ENCODE data around the gene ZNF710. TPM values are rescaled to one million over a fixed set of nuclear protein-coding genes. Genes with fewer than 3 reads are reported as not detected.

ZNF710 gene
- total and polyA plus RNA-seq, 8 donors: 7.9 to 35.3 (median 16.1) TPM

DNA sequence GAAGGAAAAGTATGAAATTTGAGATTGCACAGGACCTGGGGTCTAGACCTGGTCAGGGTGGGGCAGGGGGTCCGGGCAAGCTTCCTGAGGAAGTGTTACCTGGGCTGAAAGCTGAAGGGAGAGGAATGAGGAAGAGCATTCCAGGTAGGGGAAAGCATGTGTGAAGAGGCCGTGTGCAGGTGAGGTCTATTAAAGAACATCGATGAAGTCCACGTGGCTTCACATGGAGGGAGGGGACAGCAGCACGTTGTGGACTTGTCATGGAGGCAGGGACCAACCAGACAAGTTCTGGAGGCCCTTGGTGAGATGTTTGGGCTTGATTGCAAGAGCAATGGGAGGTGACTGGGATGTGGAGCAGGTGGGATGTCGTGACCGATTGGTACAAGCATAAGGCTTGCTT, 54.1 kb downstream of the ZNF710 start:
- 53 to 82% (median 60%) methylated on average over 7 of the region's 7 CpGs for WGBS, 5 donors
- TF ChIP-seq, protein P1, sequence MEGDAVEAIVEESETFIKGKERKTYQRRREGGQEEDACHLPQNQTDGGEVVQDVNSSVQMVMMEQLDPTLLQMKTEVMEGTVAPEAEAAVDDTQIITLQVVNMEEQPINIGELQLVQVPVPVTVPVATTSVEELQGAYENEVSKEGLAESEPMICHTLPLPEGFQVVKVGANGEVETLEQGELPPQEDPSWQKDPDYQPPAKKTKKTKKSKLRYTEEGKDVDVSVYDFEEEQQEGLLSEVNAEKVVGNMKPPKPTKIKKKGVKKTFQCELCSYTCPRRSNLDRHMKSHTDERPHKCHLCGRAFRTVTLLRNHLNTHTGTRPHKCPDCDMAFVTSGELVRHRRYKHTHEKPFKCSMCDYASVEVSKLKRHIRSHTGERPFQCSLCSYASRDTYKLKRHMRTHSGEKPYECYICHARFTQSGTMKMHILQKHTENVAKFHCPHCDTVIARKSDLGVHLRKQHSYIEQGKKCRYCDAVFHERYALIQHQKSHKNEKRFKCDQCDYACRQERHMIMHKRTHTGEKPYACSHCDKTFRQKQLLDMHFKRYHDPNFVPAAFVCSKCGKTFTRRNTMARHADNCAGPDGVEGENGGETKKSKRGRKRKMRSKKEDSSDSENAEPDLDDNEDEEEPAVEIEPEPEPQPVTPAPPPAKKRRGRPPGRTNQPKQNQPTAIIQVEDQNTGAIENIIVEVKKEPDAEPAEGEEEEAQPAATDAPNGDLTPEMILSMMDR (IDR thresholded peaks at IDR 0.05): no peak
- TF ChIP-seq POLR2A (IDR thresholded peaks at IDR 0.05) (no peak), EP300 (IDR thresholded peaks at IDR 0.05) (no peak), POLR2AphosphoS5 (IDR thresholded peaks at IDR 0.05) (no peak)
- H3K36me3 ChIP-seq: peaks cover 0 to 3% (median 0%) of the 10 kb centered on the region in 4 donors
- no peaks in the 10 kb centered on the region for H3K9me3 ChIP-seq
- peaks cover 19 to 49% (median 31%) of the 10 kb centered on the region in 4 donors for H3K4me1 ChIP-seq
- intact Hi-C loops (cut with DNase I; ENCODE audit: low total_unique reads): no loop called here
- H3K4me3 ChIP-seq: no peak overlapping the region
- peak overlapping the region in 2 of 5 donors; percentile 36 to 43 for H3K27ac ChIP-seq
- H3K27me3 ChIP-seq: no peaks in the 10 kb centered on the region
- peak in 1 of 2 donors; percentile 70 for DNase-seq

DNA sequence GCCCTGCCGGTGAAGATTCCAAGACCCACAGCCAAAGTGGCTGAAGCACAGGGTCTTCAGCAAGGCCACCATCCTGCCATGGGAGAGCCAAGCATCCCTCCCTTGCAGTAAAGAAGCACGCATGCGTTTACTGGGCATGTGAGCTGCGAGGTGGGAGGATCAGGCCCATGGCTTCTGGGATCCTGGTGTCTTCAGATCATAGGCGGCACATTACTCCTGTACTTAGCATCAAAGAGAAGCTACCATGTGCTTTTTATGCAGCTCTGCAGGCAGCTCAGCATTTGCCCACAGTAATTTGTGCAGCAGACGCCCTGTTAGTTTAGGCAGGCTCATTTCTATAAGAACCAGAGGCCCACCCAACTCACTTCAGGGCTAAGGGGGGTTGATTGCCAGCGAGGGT, 55.4 kb downstream of the ZNF710 start:
- intact Hi-C loops (cut with DNase I; ENCODE audit: low total_unique reads): no loop called here
- TF ChIP-seq POLR2AphosphoS5 (IDR thresholded peaks at IDR 0.05): no peak
- no peak for TF ChIP-seq EP300 (IDR thresholded peaks at IDR 0.05)
- TF ChIP-seq POLR2A (IDR thresholded peaks at IDR 0.05): no peak
- TF ChIP-seq, protein P1 (IDR thresholded peaks at IDR 0.05): no peak
- 92 to 96% (median 94%) methylated on average over 7 of the region's 7 CpGs for WGBS, 5 donors

DNA sequence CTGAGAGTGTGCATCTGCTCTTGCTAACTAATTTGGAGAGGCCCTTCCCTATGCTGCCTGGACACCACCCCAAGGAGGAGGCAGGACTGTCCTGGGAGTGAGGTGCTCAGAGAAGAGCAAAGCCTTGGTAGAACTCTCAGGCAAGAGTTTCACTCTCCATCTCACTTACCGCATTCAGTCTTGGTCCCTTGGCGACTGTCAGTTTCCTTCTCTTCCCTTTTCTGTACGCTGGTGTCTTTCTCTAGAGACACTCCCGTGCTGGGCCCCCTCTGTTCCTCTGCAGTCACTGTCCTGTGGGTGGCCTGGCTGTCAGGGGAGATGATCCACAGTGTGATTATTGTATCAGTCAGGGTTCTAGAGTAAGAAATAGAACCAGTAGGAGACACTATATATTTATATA, 57.2 kb downstream of the ZNF710 start:
- TF ChIP-seq EP300 (IDR thresholded peaks at IDR 0.05) (no peak), POLR2A (IDR thresholded peaks at IDR 0.05) (no peak), POLR2AphosphoS5 (IDR thresholded peaks at IDR 0.05) (no peak)
- TF ChIP-seq, protein P1 (IDR thresholded peaks at IDR 0.05): no peak
- intact Hi-C loops (cut with DNase I; ENCODE audit: low total_unique reads): no loop called here
- WGBS, 5 donors: 75 to 87% (median 80%) methylated on average over 4 of the region's 4 CpGs
- Histone ChIP-seq H3K4me3 (no peak overlapping the region), H3K9me3 (no peaks in the 10 kb centered on the region), H3K36me3 (no peaks in the 10 kb centered on the region), H3K27me3 (no peaks in the 10 kb centered on the region), H3K27ac (peak overlapping the region in 3 of 5 donors; percentile 28 to 87 (median 85)), H3K4me1 (peaks cover 38 to 75% (median 60%) of the 10 kb centered on the region in 4 donors)
- no peak for DNase-seq

More for the DNA sequence above, 55.4 kb downstream of the ZNF710 start:
- Histone ChIP-seq H3K36me3 (peaks cover 0 to 3% (median 0%) of the 10 kb centered on the region in 4 donors), H3K4me1 (peaks cover 21 to 57% (median 42%) of the 10 kb centered on the region in 4 donors), H3K27me3 (no peaks in the 10 kb centered on the region), H3K9me3 (no peaks in the 10 kb centered on the region), H3K4me3 (no peak overlapping the region), H3K27ac (no peak overlapping the region)
- DNase-seq: no peak

DNA sequence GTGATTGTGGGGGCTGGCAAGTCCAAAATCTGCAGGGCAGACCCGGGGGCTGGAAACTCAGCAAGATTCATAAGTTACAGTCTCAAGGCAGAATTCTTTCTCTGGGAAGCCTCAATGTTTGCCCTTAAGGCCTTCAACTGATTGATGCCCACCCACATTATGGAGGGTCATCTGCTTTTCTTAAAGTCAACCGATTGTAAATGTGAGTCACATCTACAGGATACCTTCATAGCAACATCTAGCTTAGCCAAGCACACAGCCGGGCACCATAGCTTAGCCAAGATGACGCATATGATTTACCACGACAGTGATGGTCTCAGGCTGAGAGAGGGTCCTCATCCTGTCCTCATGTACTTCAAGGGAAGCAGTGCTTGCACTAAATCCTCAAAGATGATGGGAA, 57.7 kb downstream of the ZNF710 start:
- H3K27ac ChIP-seq: peak overlapping the region; percentile 65 to 87 (median 70)
- H3K36me3 ChIP-seq: no peaks in the 10 kb centered on the region
- H3K4me1 ChIP-seq: peaks cover 43 to 79% (median 64%) of the 10 kb centered on the region in 4 donors
- WGBS, 5 donors: 90 to 96% (median 95%) methylated on average over 5 of the region's 5 CpGs
- intact Hi-C loops (cut with DNase I; ENCODE audit: low total_unique reads): no loop called here
- no peak overlapping the region for H3K4me3 ChIP-seq
- no peaks in the 10 kb centered on the region for H3K9me3 ChIP-seq
- DNase-seq: no peak
- no peaks in the 10 kb centered on the region for H3K27me3 ChIP-seq
- TF ChIP-seq POLR2AphosphoS5 (IDR thresholded peaks at IDR 0.05): no peak
- TF ChIP-seq, protein P1 (IDR thresholded peaks at IDR 0.05): no peak
- no peak for TF ChIP-seq EP300 (IDR thresholded peaks at IDR 0.05)
- TF ChIP-seq POLR2A (IDR thresholded peaks at IDR 0.05): no peak
